ENCODE data around the gene ELMO3. TPM values are rescaled to one million over a fixed set of nuclear protein-coding genes. Genes with fewer than 3 reads are reported as not detected.
A peak's percentile ranks its signal among the peaks of the same experiment; 100 is the strongest.

ELMO3 gene
- total RNA-seq, 6 experiments from 2014 or later: 0.79 to 1.3 (median 1.1) TPM

- Mint-ChIP-seq H3K27me3 (ENCODE audit: insufficient read depth) (peaks cover under 1% of the 10 kb centered on the region; the same call in 1 of the 2 replicates), H3K9me3 (no peaks in the 10 kb centered on the region), H3K4me1 (ENCODE audit: low read depth) (peaks cover 33% of the 10 kb centered on the region), H3K4me3 (peak overlapping the region; percentile 92), H3K36me3 (ENCODE audit: low read depth) (no peaks in the 10 kb centered on the region), H3K27ac (peak overlapping the region; percentile 89)
- no peak for TF ChIP-seq CTCF (IDR thresholded peaks at IDR 0.05)
- no peak for DNase-seq
Observed at GRCh38 chr16:67170949-67171649, 27.8 kb upstream of the ELMO3 start.

- TF ChIP-seq CTCF (IDR thresholded peaks at IDR 0.05): no peak
- H3K27ac Mint-ChIP-seq: peak overlapping the region; percentile 90
- peaks cover 33% of the 10 kb centered on the region for H3K4me1 Mint-ChIP-seq (ENCODE audit: low read depth)
- no peak for DNase-seq
- no peaks in the 10 kb centered on the region for H3K9me3 Mint-ChIP-seq
- H3K4me3 Mint-ChIP-seq: peak overlapping the region; percentile 90
- no peaks in the 10 kb centered on the region for H3K36me3 Mint-ChIP-seq (ENCODE audit: low read depth)
- no peaks in the 10 kb centered on the region; the same call in 1 of the 2 replicates for H3K27me3 Mint-ChIP-seq (ENCODE audit: insufficient read depth)
Observed at GRCh38 chr16:67173323-67173722, 25.6 kb upstream of the ELMO3 start.

GRCh38 chr16:67173808-67174705, 24.9 kb upstream of the ELMO3 start:
- H3K4me3 Mint-ChIP-seq: peak overlapping the region; percentile 90
- H3K4me1 Mint-ChIP-seq (ENCODE audit: low read depth): peaks cover 33% of the 10 kb centered on the region
- H3K27ac Mint-ChIP-seq: peak overlapping the region; percentile 90
- no peaks in the 10 kb centered on the region; the same call in 1 of the 2 replicates for H3K27me3 Mint-ChIP-seq (ENCODE audit: insufficient read depth)
- peaks cover 4% of the 10 kb centered on the region; the same call in 1 of the 2 replicates for H3K36me3 Mint-ChIP-seq (ENCODE audit: low read depth)
- no peaks in the 10 kb centered on the region for H3K9me3 Mint-ChIP-seq
- DNase-seq: peak; percentile 85
- TF ChIP-seq CTCF (IDR thresholded peaks at IDR 0.05): peak; percentile 58

GRCh38 chr16:67174706-67175231, 24.2 kb upstream of the ELMO3 start:
- no peak for TF ChIP-seq CTCF (IDR thresholded peaks at IDR 0.05)
- Mint-ChIP-seq H3K9me3 (no peaks in the 10 kb centered on the region), H3K27ac (no peak overlapping the region), H3K4me3 (0 out of 2 replicates have a peak overlapping the region, but pooled peaks have one; percentile 90), H3K27me3 (ENCODE audit: insufficient read depth) (no peaks in the 10 kb centered on the region; the same call in 1 of the 2 replicates), H3K36me3 (ENCODE audit: low read depth) (peaks cover 4% of the 10 kb centered on the region; the same call in 1 of the 2 replicates), H3K4me1 (ENCODE audit: low read depth) (peaks cover 26% of the 10 kb centered on the region)
- no peak for DNase-seq

- no peak for DNase-seq
Observed at GRCh38 chr16:67176662-67177061, 22.3 kb upstream of the ELMO3 start.

More at GRCh38 chr16:67176662-67177061, 22.3 kb upstream of the ELMO3 start:
- H3K9me3 Mint-ChIP-seq: no peaks in the 10 kb centered on the region
- no peak overlapping the region for H3K27ac Mint-ChIP-seq
- no peak overlapping the region for H3K4me3 Mint-ChIP-seq
- TF ChIP-seq CTCF (IDR thresholded peaks at IDR 0.05): no peak
- H3K36me3 Mint-ChIP-seq (ENCODE audit: low read depth): peaks cover 4% of the 10 kb centered on the region; the same call in 1 of the 2 replicates
- H3K4me1 Mint-ChIP-seq (ENCODE audit: low read depth): peaks cover 14% of the 10 kb centered on the region
- H3K27me3 Mint-ChIP-seq (ENCODE audit: insufficient read depth): no peaks in the 10 kb centered on the region; the same call in 1 of the 2 replicates
